ENCODE data around the gene CA12. TPM values are rescaled to one million over a fixed set of nuclear protein-coding genes. Genes with fewer than 3 reads are reported as not detected.
"Not testable (repeated sequence)": the region's sequence is repeated elsewhere in the genome, so short reads cannot be mapped to it uniquely, and the experiment has no call there.

Gene CA12
- total RNA-seq, 1 donor from 2014 or later = 0.36 TPM

DNA sequence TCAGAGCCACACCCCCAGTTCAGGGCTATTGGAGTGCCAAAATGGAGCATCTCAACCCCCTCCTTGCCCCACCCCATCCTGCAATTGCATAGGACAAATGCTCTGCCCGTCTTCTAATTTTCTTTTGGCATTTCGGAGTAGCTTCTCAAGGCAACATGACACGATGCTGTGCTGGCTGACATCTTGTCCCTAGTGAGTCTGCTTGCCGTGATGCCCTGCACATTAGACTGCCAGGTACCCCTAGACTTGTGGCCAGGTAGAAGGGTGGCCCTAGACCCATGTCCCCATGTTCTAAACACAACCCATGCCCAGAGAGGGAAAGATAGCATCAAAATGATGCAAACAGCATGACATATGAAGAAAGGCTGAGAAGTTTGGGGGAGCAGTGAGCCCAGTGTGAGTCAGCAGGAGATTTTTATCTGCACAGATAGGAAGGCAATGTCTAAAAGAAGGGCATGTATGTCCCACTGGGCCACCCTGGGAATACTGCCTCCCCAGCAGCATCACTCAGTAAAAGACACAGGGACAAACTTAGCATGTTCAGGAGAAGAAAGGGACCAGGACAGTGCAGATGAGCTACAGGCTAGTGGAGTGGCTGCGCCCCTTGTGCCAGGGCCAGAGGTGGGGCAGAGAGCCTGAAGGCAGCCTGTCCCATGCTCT, 36.8 kb downstream of the CA12 start:
- intact Hi-C loops (cut with micrococcal nuclease) = no loop called here
- Mint-ChIP-seq H3K4me1 (ENCODE audit: low read depth) (no peaks in the 10 kb centered on the region), H3K27me3 (ENCODE audit: insufficient read depth) (peaks cover 3% of the 10 kb centered on the region), H3K27ac (no peak overlapping the region), H3K36me3 (ENCODE audit: low read depth) (no peaks in the 10 kb centered on the region), H3K4me3 (no peak overlapping the region), H3K9me3 (no peaks in the 10 kb centered on the region)
- no peak for DNase-seq (ENCODE audit: low spot score)

DNA sequence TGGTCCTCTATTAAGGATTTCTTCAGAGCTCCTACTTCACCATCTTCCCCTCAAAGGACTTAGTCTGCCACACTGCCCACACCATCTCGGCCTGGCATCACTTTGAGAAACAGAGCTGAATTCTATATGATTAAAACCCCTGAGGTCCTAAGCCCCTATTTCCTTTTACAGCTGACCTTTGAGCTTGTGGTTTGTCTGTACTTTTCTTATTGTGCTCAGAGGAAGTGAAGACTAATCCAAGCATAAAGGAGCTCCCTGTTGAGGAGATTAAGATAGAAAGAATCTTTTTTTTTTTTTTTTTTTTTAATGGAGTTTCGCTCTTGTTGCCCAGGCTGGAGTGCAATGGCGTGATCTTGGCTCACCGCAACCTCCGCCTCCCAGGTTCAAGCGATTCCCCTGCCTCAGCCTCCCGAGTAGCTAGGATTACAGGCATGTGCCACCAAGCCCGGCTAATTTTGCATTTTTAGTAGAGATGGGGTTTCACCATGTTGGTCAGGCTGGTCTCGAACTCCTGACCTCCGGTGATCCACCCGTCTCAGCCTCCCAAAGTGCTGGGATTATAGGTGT, 38.6 kb downstream of the CA12 start:
- H3K4me1 Mint-ChIP-seq (ENCODE audit: low read depth); H3K27ac Mint-ChIP-seq; H3K4me3 Mint-ChIP-seq; H3K36me3 Mint-ChIP-seq (ENCODE audit: low read depth); DNase-seq (ENCODE audit: low spot score); intact Hi-C loops (cut with micrococcal nuclease); H3K27me3 Mint-ChIP-seq (ENCODE audit: insufficient read depth); H3K9me3 Mint-ChIP-seq: not testable (repeated sequence)

- H3K9me3 Mint-ChIP-seq = no peaks in the 10 kb centered on the region
- no peaks in the 10 kb centered on the region for H3K36me3 Mint-ChIP-seq (ENCODE audit: low read depth)
- no peak for DNase-seq (ENCODE audit: low spot score)
- intact Hi-C loops (cut with micrococcal nuclease) = no loop called here
- peaks cover 3% of the 10 kb centered on the region for H3K27me3 Mint-ChIP-seq (ENCODE audit: insufficient read depth)
- no peak overlapping the region for H3K4me3 Mint-ChIP-seq
- no peak overlapping the region for H3K27ac Mint-ChIP-seq
- H3K4me1 Mint-ChIP-seq (ENCODE audit: low read depth) = no peaks in the 10 kb centered on the region
These were observed 39.7 kb downstream of the CA12 start for GRCh38 chr15:63341898-63342297.

GRCh38 chr15:63340878-63341277, 40.8 kb downstream of the CA12 start:
- Mint-ChIP-seq H3K27me3 (ENCODE audit: insufficient read depth) (peaks cover 3% of the 10 kb centered on the region), H3K4me3 (no peak overlapping the region), H3K9me3 (no peaks in the 10 kb centered on the region), H3K36me3 (ENCODE audit: low read depth) (no peaks in the 10 kb centered on the region), H3K27ac (no peak overlapping the region), H3K4me1 (ENCODE audit: low read depth) (no peaks in the 10 kb centered on the region)
- intact Hi-C loops (cut with micrococcal nuclease) = no loop called here
- DNase-seq (ENCODE audit: low spot score) = no peak

DNA sequence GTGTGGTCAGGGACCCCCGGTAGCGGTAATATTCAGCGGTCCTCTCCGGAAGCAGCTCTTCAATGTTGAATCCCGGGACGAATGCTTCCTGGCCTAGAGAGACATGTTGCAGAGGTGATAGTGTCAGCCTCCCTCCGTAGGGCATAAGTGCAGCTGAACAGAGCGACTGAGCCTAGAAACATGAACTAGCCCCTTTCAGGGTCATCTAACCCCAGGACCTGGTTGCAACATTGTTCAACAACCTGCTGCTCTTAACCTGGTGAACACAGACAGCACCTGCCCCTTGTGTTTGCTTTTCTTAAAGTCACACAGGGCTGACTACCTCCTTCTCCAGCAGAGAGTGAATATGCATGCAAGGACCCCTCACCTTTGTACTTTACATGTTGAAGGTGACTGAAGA, 41.3 kb downstream of the CA12 start:
- no peak overlapping the region for H3K4me3 Mint-ChIP-seq
- no peaks in the 10 kb centered on the region for H3K9me3 Mint-ChIP-seq
- no peak for DNase-seq (ENCODE audit: low spot score)
- peaks cover 3% of the 10 kb centered on the region for H3K27me3 Mint-ChIP-seq (ENCODE audit: insufficient read depth)
- no peaks in the 10 kb centered on the region for H3K4me1 Mint-ChIP-seq (ENCODE audit: low read depth)
- no peak overlapping the region for H3K27ac Mint-ChIP-seq
- H3K36me3 Mint-ChIP-seq (ENCODE audit: low read depth) = no peaks in the 10 kb centered on the region
- intact Hi-C loops (cut with micrococcal nuclease) = no loop called here

DNA sequence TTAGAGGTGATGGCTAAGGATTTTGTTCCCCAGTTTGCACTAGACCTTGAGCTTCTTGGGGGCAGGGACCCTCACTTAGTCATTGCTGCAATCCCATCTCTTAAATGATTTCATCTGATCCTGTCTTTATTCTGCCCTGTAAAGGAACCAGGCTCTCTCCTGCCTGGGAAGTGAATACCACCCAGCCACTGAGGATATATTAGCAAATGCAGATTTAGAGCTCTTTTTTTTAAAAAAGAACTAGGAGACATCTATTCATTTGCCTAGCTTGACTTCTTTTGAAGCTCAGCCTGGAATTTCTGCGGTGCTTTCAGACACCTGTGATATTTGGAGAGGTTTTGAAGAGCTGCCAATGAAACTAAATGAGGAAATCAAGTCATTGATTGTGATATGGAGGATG, 41.8 kb downstream of the CA12 start:
- intact Hi-C loops (cut with micrococcal nuclease) = no loop called here
- no peaks in the 10 kb centered on the region for H3K4me1 Mint-ChIP-seq (ENCODE audit: low read depth)
- no peak overlapping the region for H3K4me3 Mint-ChIP-seq
- no peak for DNase-seq (ENCODE audit: low spot score)
- H3K27me3 Mint-ChIP-seq (ENCODE audit: insufficient read depth) = peaks cover 3% of the 10 kb centered on the region
- no peak overlapping the region for H3K27ac Mint-ChIP-seq
- H3K36me3 Mint-ChIP-seq (ENCODE audit: low read depth) = no peaks in the 10 kb centered on the region
- H3K9me3 Mint-ChIP-seq = no peaks in the 10 kb centered on the region

DNA sequence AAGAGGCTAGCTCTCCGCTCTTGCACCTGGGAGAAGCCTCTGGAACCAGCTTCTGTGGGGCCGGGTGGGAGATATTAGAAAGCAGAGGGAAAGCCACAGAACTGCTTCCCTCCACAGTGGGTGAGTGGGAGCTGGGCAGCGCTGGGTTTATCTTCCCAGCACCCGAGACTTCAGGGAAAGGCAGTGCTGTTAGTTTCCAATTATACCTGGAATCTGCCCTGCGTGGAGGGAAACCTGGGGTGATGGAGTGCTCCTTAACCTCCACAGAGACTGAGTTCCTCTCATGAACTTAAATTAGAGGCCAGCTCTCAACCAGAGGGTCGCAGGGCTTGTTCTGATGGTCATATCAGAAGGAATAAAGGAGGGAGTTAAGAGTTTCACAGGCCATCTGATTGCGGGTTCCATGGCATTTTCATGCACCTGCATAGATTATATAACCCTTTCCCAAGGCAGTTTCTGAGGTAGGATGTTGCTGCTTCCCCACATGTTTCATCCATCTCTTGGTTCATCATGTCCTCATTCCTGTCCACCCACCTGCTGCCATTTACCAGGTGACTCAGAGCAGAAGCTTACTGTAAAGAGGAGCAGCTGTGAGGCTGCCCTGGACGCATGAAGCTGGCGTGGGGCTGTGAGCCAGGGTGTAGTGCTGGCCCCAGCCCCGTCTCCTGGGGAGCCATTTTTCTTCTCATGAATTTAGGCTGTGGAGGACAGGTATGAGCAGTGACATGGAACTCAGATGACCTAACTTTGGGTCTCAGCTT, 42.5 kb downstream of the CA12 start:
- H3K27me3 Mint-ChIP-seq (ENCODE audit: insufficient read depth) = peaks cover 3% of the 10 kb centered on the region
- no peaks in the 10 kb centered on the region for H3K9me3 Mint-ChIP-seq
- no peak for DNase-seq (ENCODE audit: low spot score)
- H3K27ac Mint-ChIP-seq = no peak overlapping the region
- intact Hi-C loops (cut with micrococcal nuclease) = no loop called here
- no peaks in the 10 kb centered on the region for H3K4me1 Mint-ChIP-seq (ENCODE audit: low read depth)
- no peaks in the 10 kb centered on the region for H3K36me3 Mint-ChIP-seq (ENCODE audit: low read depth)
- H3K4me3 Mint-ChIP-seq = no peak overlapping the region

- H3K9me3 Mint-ChIP-seq = no peaks in the 10 kb centered on the region
- peaks cover 3% of the 10 kb centered on the region for H3K27me3 Mint-ChIP-seq (ENCODE audit: insufficient read depth)
- intact Hi-C loops (cut with micrococcal nuclease) = no loop called here
- DNase-seq (ENCODE audit: low spot score) = no peak
- no peak overlapping the region for H3K27ac Mint-ChIP-seq
- H3K36me3 Mint-ChIP-seq (ENCODE audit: low read depth) = no peaks in the 10 kb centered on the region
- no peak overlapping the region for H3K4me3 Mint-ChIP-seq
- H3K4me1 Mint-ChIP-seq (ENCODE audit: low read depth) = no peaks in the 10 kb centered on the region
These were observed 43.5 kb downstream of the CA12 start for GRCh38 chr15:63338170-63338569.

DNA sequence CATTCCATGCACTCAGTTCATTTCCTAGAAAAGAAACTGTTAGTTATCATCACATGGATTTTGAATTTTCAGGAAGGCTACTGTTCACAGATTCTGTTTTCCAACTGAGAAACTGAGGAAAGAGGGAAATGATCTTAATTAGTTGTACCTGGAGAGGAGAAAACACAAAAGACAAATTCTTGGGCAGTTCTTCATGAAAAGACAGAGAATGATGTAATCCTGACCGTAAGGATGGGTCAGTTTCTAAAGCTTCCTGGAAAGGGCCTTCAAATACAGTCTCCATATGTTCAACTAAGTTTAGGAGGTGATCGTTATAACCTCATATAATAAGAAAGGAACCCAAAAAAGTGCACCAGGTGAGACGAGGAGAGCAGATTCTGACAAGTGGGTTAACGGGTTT, 44.6 kb downstream of the CA12 start:
- DNase-seq (ENCODE audit: low spot score) = no peak
- Mint-ChIP-seq H3K9me3 (no peaks in the 10 kb centered on the region), H3K27ac (no peak overlapping the region), H3K36me3 (ENCODE audit: low read depth) (no peaks in the 10 kb centered on the region), H3K4me3 (no peak overlapping the region), H3K27me3 (ENCODE audit: insufficient read depth) (peaks cover 5% of the 10 kb centered on the region), H3K4me1 (ENCODE audit: low read depth) (no peaks in the 10 kb centered on the region)
- intact Hi-C loops (cut with micrococcal nuclease) = no loop called here

DNA sequence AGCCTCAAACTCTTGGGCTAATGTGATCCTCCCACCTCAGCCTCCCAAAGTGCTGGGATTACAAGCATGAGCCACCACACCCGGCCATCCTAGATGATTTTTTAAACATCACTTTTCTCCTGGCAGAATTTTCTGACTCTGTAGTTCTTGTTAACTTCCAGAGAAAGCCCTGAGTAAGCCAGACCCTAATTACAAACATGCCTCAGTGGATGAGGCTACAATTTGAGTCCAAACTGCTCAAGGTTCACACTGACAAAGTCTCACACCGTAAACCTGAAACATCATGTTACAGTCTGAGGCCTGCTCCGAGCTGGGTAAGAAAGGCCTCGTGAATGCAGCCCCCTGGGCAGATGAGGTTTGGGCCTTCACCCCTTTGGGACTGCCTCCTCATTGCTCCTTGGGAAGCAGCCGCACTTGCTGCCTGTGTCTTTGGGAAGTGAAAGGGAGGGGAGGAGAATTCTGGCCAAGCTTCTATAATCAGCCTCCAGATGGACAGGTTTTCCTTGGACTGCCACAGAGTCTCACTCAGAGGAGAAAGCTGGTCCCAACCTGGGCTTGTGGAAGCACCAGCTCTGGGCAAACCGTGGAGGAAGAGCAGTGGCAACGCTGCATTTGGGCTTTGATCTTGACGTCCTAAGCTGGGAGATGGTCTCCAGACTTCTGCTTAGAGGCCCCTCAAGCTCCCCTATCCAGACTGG, 46.0 kb downstream of the CA12 start:
- H3K27me3 Mint-ChIP-seq (ENCODE audit: insufficient read depth) = peaks cover 2% of the 10 kb centered on the region
- no peaks in the 10 kb centered on the region for H3K9me3 Mint-ChIP-seq
- no peak overlapping the region for H3K27ac Mint-ChIP-seq
- no peak for DNase-seq (ENCODE audit: low spot score)
- no peaks in the 10 kb centered on the region for H3K4me1 Mint-ChIP-seq (ENCODE audit: low read depth)
- intact Hi-C loops (cut with micrococcal nuclease) = no loop called here
- H3K36me3 Mint-ChIP-seq (ENCODE audit: low read depth) = no peaks in the 10 kb centered on the region
- H3K4me3 Mint-ChIP-seq = no peak overlapping the region

DNA sequence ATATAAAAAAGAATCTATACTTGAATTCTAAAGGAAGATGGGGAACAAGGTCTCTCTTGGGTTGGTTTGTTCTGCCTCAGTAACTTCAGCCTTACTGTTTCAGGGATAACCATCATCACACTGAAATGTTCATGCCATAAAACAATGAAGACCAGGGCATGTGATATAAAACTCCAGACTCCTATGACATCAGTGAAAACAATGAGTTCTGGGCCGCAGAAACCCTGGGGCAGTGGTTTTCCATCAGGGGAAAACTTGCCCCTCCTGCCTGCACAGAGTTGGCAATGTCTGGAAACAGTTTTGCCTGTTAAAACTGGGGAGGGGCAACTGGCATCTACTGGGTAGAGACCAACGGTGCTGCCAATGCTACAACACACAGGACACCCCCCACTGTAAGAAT, 46.8 kb downstream of the CA12 start:
- no peaks in the 10 kb centered on the region for H3K4me1 Mint-ChIP-seq (ENCODE audit: low read depth)
- H3K4me3 Mint-ChIP-seq = no peak overlapping the region
- no peak overlapping the region for H3K27ac Mint-ChIP-seq
- intact Hi-C loops (cut with micrococcal nuclease) = no loop called here
- DNase-seq (ENCODE audit: low spot score) = no peak
- H3K9me3 Mint-ChIP-seq = no peaks in the 10 kb centered on the region
- H3K27me3 Mint-ChIP-seq (ENCODE audit: insufficient read depth) = peaks cover 2% of the 10 kb centered on the region
- H3K36me3 Mint-ChIP-seq (ENCODE audit: low read depth) = no peaks in the 10 kb centered on the region

GRCh38 chr15:63332367-63333124, 49.1 kb downstream of the CA12 start:
- Mint-ChIP-seq H3K9me3 (no peaks in the 10 kb centered on the region), H3K36me3 (ENCODE audit: low read depth) (no peaks in the 10 kb centered on the region), H3K27ac (no peak overlapping the region), H3K4me1 (ENCODE audit: low read depth) (no peaks in the 10 kb centered on the region), H3K27me3 (ENCODE audit: insufficient read depth) (peaks cover 2% of the 10 kb centered on the region), H3K4me3 (no peak overlapping the region)
- no peak for DNase-seq (ENCODE audit: low spot score)
- intact Hi-C loops (cut with micrococcal nuclease) = no loop called here

All from activated T-helper 1 cell treated with anti-CD3 and anti-CD28 coated beads, Interleukin-12 subunit alpha, Interleukin-12 subunit beta, Interleukin-2, Interleukin-4 antibody, amounts not matched to agents 30 ng/mL and 10 ng/mL and 1 ng/mL, durations not matched to agents 14 hours and 24 hours and 36 hours (primary cell).